GM12878 (cell line): Measurements from ENCODE around the gene RBM6. TPM values are rescaled to one million over a fixed set of nuclear protein-coding genes. Genes with fewer than 3 reads are reported as not detected.

Experiments
- ATAC-seq: fragments of 200-7000 bp; cut with Tn5 transposase; 3 replicates; pipeline ENCODE4 v1.9.1; 2020; ENCODE audit warnings: mild to moderate bottlenecking, moderate library complexity
- BruUV-seq: library from RNA; stranded (reverse); fragments of 400-500 nt; replicated peaks from 2 replicates; lab custom pipeline; 2021; lab: Mats Ljungman, UMichigan
- CTCF ChIA-PET: fragments of 300-600 bp; sonication (Branson Sonifier 250); formaldehyde crosslinking; extraction: SDS; loops from one replicate; lab custom pipeline; 2021; ENCODE audit warnings: inconsistent platforms; lab: Yijun Ruan, JAX
- POLR2A ChIA-PET: fragments of 350-600 bp; formaldehyde crosslinking; extraction: SDS; loops from one replicate; lab custom pipeline; 2021; ENCODE audit warnings: inconsistent platforms; lab: Charles Lee
- RAD21 ChIA-PET: fragments of 300-600 bp; sonication (Branson Sonifier 250); formaldehyde crosslinking; loops from one replicate; lab custom pipeline; 2023; ENCODE audit warnings: antibody characterized with exemption; ENCODE audit not compliant: unreplicated experiment; lab: Charles Lee
- SMC1A ChIA-PET: fragments of 300-600 bp; sonication (Branson Sonifier 250); formaldehyde crosslinking; loops from one replicate; lab custom pipeline; 2023; ENCODE audit not compliant: unreplicated experiment, uncharacterized antibody; lab: Charles Lee
- DNase-seq: peaks from one replicate; pipeline ENCODE4 v3.0.0-alpha.2; 2011; ENCODE audit warnings: low read depth, low spot score
- FAIRE-seq: peaks from 3 replicates; lab custom pipeline; 2011; peaks lifted over from hg19 to GRCh38; lab: Jason Lieb, UNC
- H2AFZ ChIP-seq: 2 replicates; pipeline ENCODE4 v1.6.0; 2011; ENCODE audit warnings: low read depth, low read length, control low read depth; ENCODE audit not compliant: control insufficient read depth
- H3K27ac ChIP-seq: 2 replicates; pipeline ENCODE4 v1.5.1; 2011; ENCODE audit warnings: control low read depth; ENCODE audit not compliant: control insufficient read depth, insufficient read depth
- H3K27me3 ChIP-seq, 2 experiments: replicated peaks in 1 of 2; 2 replicates each; pipeline versions ENCODE4 v1.6.0 to v1.6.1; 2011; ENCODE audit warnings: low read length in 1 of 2; ENCODE audit not compliant: control insufficient read depth in 2 of 2, insufficient read depth in 2 of 2
- H3K36me3 ChIP-seq, 2 experiments: 2 replicates each; pipeline ENCODE4 v1.5.1; 2011; ENCODE audit warnings: low read length in 1 of 2; ENCODE audit not compliant: control insufficient read depth in 2 of 2, insufficient read depth in 2 of 2
- H3K4me1 ChIP-seq: 2 replicates; pipeline ENCODE4 v1.6.1; 2011; ENCODE audit warnings: mild to moderate bottlenecking, low read length, moderate library complexity, mixed read lengths; ENCODE audit not compliant: control insufficient read depth, insufficient read depth
- H3K4me2 ChIP-seq: 2 replicates; pipeline ENCODE4 v1.6.0; 2011; ENCODE audit warnings: control low read depth; ENCODE audit not compliant: control insufficient read depth, insufficient read depth
- H3K4me3 ChIP-seq: fragments of 200-600 bp; sonication (generic); 2 replicates; pipeline ENCODE4 v1.5.1; 2016
- H3K79me2 ChIP-seq: 2 replicates; pipeline ENCODE4 v1.6.0; 2011; ENCODE audit warnings: low read length; ENCODE audit not compliant: control insufficient read depth, insufficient read depth
- H3K9ac ChIP-seq: 2 replicates; pipeline ENCODE4 v1.8.0; 2011; ENCODE audit warnings: low read length, control low read depth, mixed read lengths; ENCODE audit not compliant: control insufficient read depth, insufficient read depth
- H3K9me3 ChIP-seq: replicated peaks from 3 replicates; pipeline ENCODE4 v1.5.1; 2011; ENCODE audit warnings: mild to moderate bottlenecking, low read length; ENCODE audit not compliant: control insufficient read depth, insufficient read depth
- H4K20me1 ChIP-seq: 2 replicates; pipeline ENCODE4 v1.6.0; 2011; ENCODE audit not compliant: control insufficient read depth, insufficient read depth
- BRCA1 ChIP-seq: IDR thresholded peaks from 2 replicates; pipeline ENCODE4 v1.6.1; 2011; ENCODE audit warnings: low read depth, low read length, improper control_type of control experiment
- HDAC2 ChIP-seq: fragments of 200-600 bp; sonication (generic); IDR thresholded peaks from 2 replicates; pipeline ENCODE4 v1.6.1; 2017
- NFIC ChIP-seq: IDR thresholded peaks from 2 replicates; pipeline ENCODE4 v1.6.1; 2012; ENCODE audit warnings: low read depth, mild to moderate bottlenecking, inconsistent platforms, low read length, moderate library complexity
- NFXL1 ChIP-seq: fragments of 450-650 bp; IDR thresholded peaks from 2 replicates; pipeline ENCODE4 v1.6.1; 2017; ENCODE audit warnings: antibody characterized with exemption, mild to moderate bottlenecking, borderline replicate concordance
- PAX8 ChIP-seq: fragments of 450-650 bp; IDR thresholded peaks from 2 replicates; pipeline ENCODE4 v1.6.1; 2017; ENCODE audit warnings: mild to moderate bottlenecking, moderate library complexity
- POLR2AphosphoS2 ChIP-seq: IDR thresholded peaks from 2 replicates; pipeline ENCODE4 v1.6.1; 2011; ENCODE audit warnings: low read depth, mild to moderate bottlenecking, low read length, improper control_type of control experiment, moderate library complexity
- RAD21 ChIP-seq: IDR thresholded peaks from 2 replicates; pipeline ENCODE4 v1.6.1; 2011; ENCODE audit warnings: mild to moderate bottlenecking, low read depth, low read length, moderate library complexity; ENCODE audit not compliant: insufficient read depth
- RAD51 ChIP-seq: fragments of 450-650 bp; IDR thresholded peaks from 2 replicates; pipeline ENCODE4 v1.6.1; 2016; ENCODE audit warnings: moderate library complexity, mild to moderate bottlenecking, inconsistent platforms
- SMARCA5 ChIP-seq: fragments of 450-650 bp; IDR thresholded peaks from 2 replicates; pipeline ENCODE4 v1.6.1; 2017; ENCODE audit warnings: mild to moderate bottlenecking
- STAT1 ChIP-seq: fragments of 450-650 bp; conservative IDR thresholded peaks from 2 replicates; pipeline ENCODE4 v1.6.1; 2014; ENCODE audit warnings: antibody characterized with exemption, mild to moderate bottlenecking
- TARDBP ChIP-seq: IDR thresholded peaks from 2 replicates; pipeline ENCODE4 v1.6.1; 2016; ENCODE audit warnings: borderline replicate concordance
- TCF3 ChIP-seq: IDR thresholded peaks from 2 replicates; pipeline ENCODE4 v1.6.1; 2012; ENCODE audit warnings: low read depth, mild to moderate bottlenecking, low read length, borderline replicate concordance; ENCODE audit not compliant: insufficient read depth
- WGBS: methylation state at CpG from one replicate; pipeline ENCODE4 v1.1.6; 2016; ENCODE audit warnings: low lambda C conversion rate; ENCODE audit not compliant: insufficient replicate concordance, insufficient coverage; ENCODE audit errors: missing lambda C conversion rate; 5-methylcytosine and 5-hydroxymethylcytosine counted together
- in situ Hi-C: fragments of 300-500 bp; cut with MboI; formaldehyde crosslinking; loops from 9 replicates; pipeline ENCODE4 v1.14.3; 2018; ENCODE audit warnings: mixed read lengths
- intact Hi-C: fragments of 100-400 bp; cut with micrococcal nuclease; formaldehyde crosslinking; loops from one replicate; pipeline ENCODE4 v1.14.2; 2022; ENCODE audit not compliant: unreplicated experiment
- polyA plus RNA-seq, 11 experiments: library from polyadenylated mRNA; depleted of rRNA in 4 of 11; unstranded in 6 of 11; stranded (reverse) in 5 of 11; fragments of >200 nt; fragmentation: Nextera tagmentation in 4 of 11; fragmentation: Illumina TruSeq in 1 of 11; extraction: Ambion mirVana in 4 of 11; extraction: Trizol in 1 of 11; gene quantifications; 1 replicate in 1 of 11; 2 replicates in 10 of 11; pipeline versions ENCODE4 v1.2.1 to v1.2.3, GENCODE V29; 2011 to 2016; ENCODE audit warnings: inconsistent platforms in 2 of 11, missing spikeins in 2 of 11, low read depth in 1 of 11
- total RNA-seq, 4 experiments: library from RNA; depleted of rRNA in 3 of 4; stranded (reverse); fragments of >200 nt in 3 of 4; fragmentation: Illumina TruSeq in 1 of 4; extraction: Trizol in 1 of 4; gene quantifications; 2 replicates each; pipeline versions ENCODE4 v1.2.1 to v1.2.3, GENCODE V29; 2013 to 2021
- TF ChIP-seq, protein P1 (sequence below): fragments of 450-650 bp; IDR thresholded peaks from 2 replicates; pipeline ENCODE4 v1.6.1; 2014; ENCODE audit warnings: mild to moderate bottlenecking
- TF ChIP-seq, protein P2 (sequence below): IDR thresholded peaks from 2 replicates; pipeline ENCODE4 v1.6.1; 2011; ENCODE audit warnings: low read depth, mild to moderate bottlenecking, low read length, moderate library complexity, borderline replicate concordance; ENCODE audit errors: extremely low read depth

The RBM6 gene
- total and polyA plus RNA-seq, 10 of the 15 experiments (the other 5 are each of a cell fraction or from before 2014, with no cell fraction given) = 45.3 to 103 (median 81.3) TPM

DNA sequence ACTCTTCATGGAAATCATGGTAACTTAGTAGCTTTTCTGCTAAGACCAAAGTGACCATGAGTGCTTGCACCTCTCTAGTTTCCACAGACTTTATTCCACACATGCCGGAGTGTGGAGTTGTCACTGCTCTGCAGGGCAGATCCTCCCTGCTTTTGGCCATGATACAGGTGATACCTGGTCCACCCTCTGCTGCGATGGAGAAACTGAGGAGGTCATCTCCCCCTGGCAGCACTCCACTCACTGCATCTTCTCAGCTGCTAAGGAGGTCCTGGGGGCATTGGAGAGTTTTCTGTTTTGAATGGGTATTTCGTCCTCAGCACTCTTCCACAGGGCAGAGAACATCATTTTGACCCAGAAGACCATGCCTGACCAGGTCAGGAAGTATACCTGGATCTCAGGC is 179.8 kb downstream of the RBM6 start:
- H4K20me1 ChIP-seq = peaks cover 7% of the 10 kb centered on the region; the same call in 1 of the 2 replicates
- no peak overlapping the region for H3K9ac ChIP-seq
- intact Hi-C loops = no loop called here
- BruUV-seq = no TSS peak
- TF ChIP-seq RAD51 (no peak), HDAC2 (no peak), PAX8 (no peak), NFIC (no peak), STAT1 (no peak), BRCA1 (no peak), SMARCA5 (no peak), TARDBP (no peak), NFXL1 (no peak), TCF3 (no peak), RAD21 (no peak), POLR2AphosphoS2 (no peak)
- TF ChIP-seq, protein P1, sequence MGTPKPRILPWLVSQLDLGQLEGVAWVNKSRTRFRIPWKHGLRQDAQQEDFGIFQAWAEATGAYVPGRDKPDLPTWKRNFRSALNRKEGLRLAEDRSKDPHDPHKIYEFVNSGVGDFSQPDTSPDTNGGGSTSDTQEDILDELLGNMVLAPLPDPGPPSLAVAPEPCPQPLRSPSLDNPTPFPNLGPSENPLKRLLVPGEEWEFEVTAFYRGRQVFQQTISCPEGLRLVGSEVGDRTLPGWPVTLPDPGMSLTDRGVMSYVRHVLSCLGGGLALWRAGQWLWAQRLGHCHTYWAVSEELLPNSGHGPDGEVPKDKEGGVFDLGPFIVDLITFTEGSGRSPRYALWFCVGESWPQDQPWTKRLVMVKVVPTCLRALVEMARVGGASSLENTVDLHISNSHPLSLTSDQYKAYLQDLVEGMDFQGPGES = no peak
- TF ChIP-seq, protein P2, sequence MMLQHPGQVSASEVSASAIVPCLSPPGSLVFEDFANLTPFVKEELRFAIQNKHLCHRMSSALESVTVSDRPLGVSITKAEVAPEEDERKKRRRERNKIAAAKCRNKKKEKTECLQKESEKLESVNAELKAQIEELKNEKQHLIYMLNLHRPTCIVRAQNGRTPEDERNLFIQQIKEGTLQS = no peak
- POLR2A ChIA-PET = interaction anchor here (0.6 to 1.1 kb wide), 3 partner anchors 104 to 223 kb away, joined by 3 to 7 read pairs (median 4); partner anchors contain the start of gene GNAI2
- no peaks in the 10 kb centered on the region; the same call in 1 of the 2 replicates for H3K4me1 ChIP-seq
- no peaks in the 10 kb centered on the region for H3K9me3 ChIP-seq
- H3K27me3 ChIP-seq = no peaks in the 10 kb centered on the region
- H2AFZ ChIP-seq = no peak overlapping the region
- ATAC-seq (no peak), DNase-seq (no peak), FAIRE-seq (no peak)
- CTCF ChIA-PET = interaction anchor here (1.1 to 3.8 kb wide), 11 partner anchors 15 to 152 kb away, joined by 3 to 20 read pairs (median 5); partner anchors contain the start of genes GNAT1 and RBM5
- no peak overlapping the region for H3K27ac ChIP-seq
- in situ Hi-C loops = loop anchor here (5.0 kb wide), 1 partner anchor 153 kb away; no protein-coding TSS in a partner anchor
- RAD21 ChIA-PET = interaction anchor here (1.7 kb wide), 1 partner anchor 72 kb away, joined by 5 read pairs; the partner anchor contains the start of gene GNAT1
- peaks cover 33 to 38% of the 10 kb centered on the region in 2 experiments for H3K36me3 ChIP-seq
- H3K79me2 ChIP-seq = no peaks in the 10 kb centered on the region
- H3K4me3 ChIP-seq = no peak overlapping the region
- 59% methylated on average over 3 of the region's 3 CpGs for WGBS
- SMC1A ChIA-PET = interaction anchor here (0.8 to 1.5 kb wide), 3 partner anchors 31 to 315 kb away, joined by 3 to 4 read pairs (median 3); partner anchors contain the start of gene RBM5
- no peak overlapping the region for H3K4me2 ChIP-seq
